DOHH2 (cell line): Measurements from ENCODE around the gene PNPLA7.

ENCODE experiments used
- H3F3A ChIP-seq: fragments of 200-600 bp; sonication (generic), shearing (Covaris generic); 2 replicates; pipeline ENCODE4 v1.6.0; 2016; ENCODE audit warnings: antibody characterized with exemption, mild to moderate bottlenecking; ENCODE audit not compliant: control insufficient read depth, insufficient read depth
- H3K27ac ChIP-seq: fragments of 200-600 bp; sonication (generic); 2 replicates; pipeline ENCODE4 v1.5.1; 2014; ENCODE audit warnings: low read depth, mild to moderate bottlenecking, low read length, moderate library complexity
- H3K27me3 ChIP-seq: fragments of 200-600 bp; sonication (generic); 2 replicates; pipeline ENCODE4 v1.6.1; 2014; ENCODE audit warnings: mild to moderate bottlenecking, low read length, mixed read lengths; ENCODE audit not compliant: control insufficient read depth
- H3K36me3 ChIP-seq: fragments of 200-600 bp; sonication (generic); 2 replicates; pipeline ENCODE4 v1.6.1; 2014; ENCODE audit warnings: mild to moderate bottlenecking, low read length, moderate library complexity, mixed read lengths; ENCODE audit not compliant: control insufficient read depth
- H3K4me1 ChIP-seq: fragments of 200-600 bp; sonication (generic); 2 replicates; pipeline ENCODE4 v1.6.1; 2014; ENCODE audit warnings: mild to moderate bottlenecking, low read length, mixed read lengths; ENCODE audit not compliant: control insufficient read depth
- H3K4me2 ChIP-seq: fragments of 200-600 bp; sonication (generic); 2 replicates; pipeline ENCODE4 v1.6.0; 2014; ENCODE audit warnings: mild to moderate bottlenecking, low read length, moderate library complexity
- H3K4me3 ChIP-seq: fragments of 200-600 bp; sonication (generic); 2 replicates; pipeline ENCODE4 v1.5.1; 2014; ENCODE audit warnings: mild to moderate bottlenecking, low read length, mixed read lengths
- H3K79me2 ChIP-seq: fragments of 200-600 bp; sonication (generic); 2 replicates; pipeline ENCODE4 v1.6.1; 2014; ENCODE audit warnings: mild to moderate bottlenecking, low read length, mixed read lengths; ENCODE audit not compliant: control insufficient read depth
- H3K9me2 ChIP-seq: fragments of 200-600 bp; sonication (generic); replicated peaks from 2 replicates; pipeline ENCODE4 v1.6.1; 2014; ENCODE audit warnings: mild to moderate bottlenecking, low read length, mixed read lengths; ENCODE audit not compliant: control insufficient read depth
- H3K9me3 ChIP-seq: fragments of 200-600 bp; sonication (generic); 2 replicates; pipeline ENCODE4 v1.6.1; 2014; ENCODE audit warnings: antibody characterized with exemption, low read length, mixed read lengths; ENCODE audit not compliant: control insufficient read depth, insufficient read depth
- H4K20me1 ChIP-seq: fragments of 200-600 bp; sonication (generic); 2 replicates; pipeline ENCODE4 v1.6.0; 2014; ENCODE audit warnings: low read depth, mild to moderate bottlenecking, antibody characterized with exemption, low read length, moderate library complexity; ENCODE audit not compliant: control insufficient read depth, insufficient read depth
- EZH2phosphoT487 ChIP-seq: fragments of 200-600 bp; sonication (generic); IDR thresholded peaks from 2 replicates; pipeline ENCODE4 v1.6.1; 2017; ENCODE audit warnings: borderline replicate concordance, mild to moderate bottlenecking, antibody characterized with exemption, low read length, moderate library complexity, mixed read lengths
- TF ChIP-seq, protein P1 (sequence below): fragments of 200-600 bp; sonication (generic); IDR thresholded peaks from one replicate; pipeline ENCODE4 v1.5.1; 2014; ENCODE audit warnings: antibody characterized with exemption, mild to moderate bottlenecking, low read depth, low read length; ENCODE audit not compliant: poor library complexity, severe bottlenecking

PNPLA7 gene

DNA sequence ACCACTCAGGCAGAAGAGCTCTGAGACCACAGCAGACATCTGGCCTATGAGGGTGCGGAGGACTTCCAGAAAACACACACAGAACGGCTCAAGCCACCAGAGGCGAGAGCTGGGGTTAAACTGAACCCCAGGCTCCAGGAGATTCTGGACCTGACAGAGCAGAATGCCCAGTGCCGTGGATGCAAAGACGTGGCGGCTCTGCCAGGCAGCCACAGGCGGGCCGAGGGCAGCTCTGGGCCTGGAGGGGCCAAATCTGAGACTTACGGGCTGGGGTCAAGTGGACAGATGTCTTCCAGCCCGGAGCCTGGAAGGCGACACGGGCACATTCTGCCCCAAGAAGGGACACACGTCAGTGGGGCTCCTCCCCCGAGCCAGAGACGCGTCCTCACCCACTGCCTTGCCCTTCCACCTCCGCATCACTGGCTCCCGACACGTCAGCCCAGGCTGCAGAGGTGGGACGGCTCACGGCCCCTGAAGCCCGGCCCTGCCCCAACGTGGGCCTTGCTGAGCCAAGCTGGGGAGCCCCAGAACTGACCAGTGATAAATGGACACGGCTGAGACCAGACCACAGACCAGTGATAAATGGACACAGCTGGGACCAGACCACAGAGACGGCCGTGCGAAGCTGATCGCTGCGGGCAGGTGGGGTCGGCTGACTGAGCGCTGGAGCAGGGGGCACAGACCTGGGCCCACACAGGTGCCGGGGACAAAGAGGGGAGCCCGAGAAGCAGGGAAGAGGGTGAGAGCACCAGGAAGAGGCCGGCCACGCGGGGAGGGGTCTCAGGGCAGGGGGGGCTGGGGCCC lies 50.1 kb downstream of the PNPLA7 start:
- H3K36me3 ChIP-seq = no peaks in the 10 kb centered on the region
- no peak overlapping the region for H3K27ac ChIP-seq
- H3K79me2 ChIP-seq = no peaks in the 10 kb centered on the region
- H3K9me3 ChIP-seq = no peaks in the 10 kb centered on the region
- no peaks in the 10 kb centered on the region for H4K20me1 ChIP-seq
- H3K27me3 ChIP-seq = no peaks in the 10 kb centered on the region
- H3K4me2 ChIP-seq = no peak overlapping the region
- peaks cover 4% of the 10 kb centered on the region; the same call in 1 of the 2 replicates for H3F3A ChIP-seq
- no peaks in the 10 kb centered on the region for H3K9me2 ChIP-seq
- H3K4me1 ChIP-seq = no peaks in the 10 kb centered on the region
- H3K4me3 ChIP-seq = no peak overlapping the region
- TF ChIP-seq, protein P1, sequence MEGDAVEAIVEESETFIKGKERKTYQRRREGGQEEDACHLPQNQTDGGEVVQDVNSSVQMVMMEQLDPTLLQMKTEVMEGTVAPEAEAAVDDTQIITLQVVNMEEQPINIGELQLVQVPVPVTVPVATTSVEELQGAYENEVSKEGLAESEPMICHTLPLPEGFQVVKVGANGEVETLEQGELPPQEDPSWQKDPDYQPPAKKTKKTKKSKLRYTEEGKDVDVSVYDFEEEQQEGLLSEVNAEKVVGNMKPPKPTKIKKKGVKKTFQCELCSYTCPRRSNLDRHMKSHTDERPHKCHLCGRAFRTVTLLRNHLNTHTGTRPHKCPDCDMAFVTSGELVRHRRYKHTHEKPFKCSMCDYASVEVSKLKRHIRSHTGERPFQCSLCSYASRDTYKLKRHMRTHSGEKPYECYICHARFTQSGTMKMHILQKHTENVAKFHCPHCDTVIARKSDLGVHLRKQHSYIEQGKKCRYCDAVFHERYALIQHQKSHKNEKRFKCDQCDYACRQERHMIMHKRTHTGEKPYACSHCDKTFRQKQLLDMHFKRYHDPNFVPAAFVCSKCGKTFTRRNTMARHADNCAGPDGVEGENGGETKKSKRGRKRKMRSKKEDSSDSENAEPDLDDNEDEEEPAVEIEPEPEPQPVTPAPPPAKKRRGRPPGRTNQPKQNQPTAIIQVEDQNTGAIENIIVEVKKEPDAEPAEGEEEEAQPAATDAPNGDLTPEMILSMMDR = no peak
- no peak for TF ChIP-seq EZH2phosphoT487

DNA sequence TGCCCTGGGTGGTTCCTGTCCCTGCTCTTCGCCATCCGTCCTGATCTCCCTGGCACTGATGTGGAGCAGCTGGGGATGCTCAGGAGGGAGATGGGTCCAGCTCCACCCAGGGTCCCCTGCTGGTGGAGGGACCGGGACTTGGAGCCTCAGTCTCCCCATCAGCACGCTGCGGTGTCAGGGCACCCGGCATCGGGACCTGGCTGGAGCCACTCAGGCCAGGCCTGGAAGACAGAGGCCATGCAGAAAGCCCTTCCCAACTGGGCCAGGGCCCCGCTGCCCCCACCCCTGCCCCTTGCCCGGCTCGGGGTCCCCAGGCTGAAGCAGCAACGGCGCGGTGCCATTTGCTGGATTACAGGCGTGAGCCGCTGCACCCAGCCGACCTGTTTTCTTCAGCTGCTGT lies 50.8 kb downstream of the PNPLA7 start:
- Histone ChIP-seq H3K4me3 (no peak overlapping the region), H3K27ac (no peak overlapping the region), H3K79me2 (no peaks in the 10 kb centered on the region), H3K36me3 (no peaks in the 10 kb centered on the region), H3K9me2 (no peaks in the 10 kb centered on the region), H3K27me3 (no peaks in the 10 kb centered on the region), H3K4me1 (no peaks in the 10 kb centered on the region), H3F3A (peaks cover 4% of the 10 kb centered on the region; the same call in 1 of the 2 replicates), H3K9me3 (no peaks in the 10 kb centered on the region), H3K4me2 (no peak overlapping the region), H4K20me1 (no peaks in the 10 kb centered on the region)
- TF ChIP-seq, protein P1 = no peak

DNA sequence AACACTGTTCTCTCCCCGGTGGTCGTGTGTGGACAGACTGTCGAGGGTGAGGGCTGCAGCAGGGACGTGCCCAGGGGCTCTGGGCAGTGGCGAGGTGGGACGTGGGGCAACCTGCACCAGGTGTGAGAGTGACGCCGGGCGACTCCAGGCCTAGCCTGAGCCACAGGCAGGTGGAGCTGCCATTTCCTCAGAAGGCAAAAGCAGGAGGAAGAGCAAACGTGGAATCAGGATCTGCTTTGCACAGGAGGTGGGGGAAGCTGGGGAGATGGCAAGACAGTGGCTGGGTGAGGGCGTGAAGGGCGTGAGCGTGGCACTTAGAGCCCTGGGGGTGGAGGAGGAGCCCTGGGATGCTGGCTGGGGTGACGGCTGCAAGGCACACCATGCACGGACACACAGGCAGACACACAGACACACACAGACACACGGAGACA lies 51.5 kb downstream of the PNPLA7 start:
- Histone ChIP-seq H3K4me2 (no peak overlapping the region), H3K9me2 (no peaks in the 10 kb centered on the region), H3K4me3 (no peak overlapping the region), H3K79me2 (no peaks in the 10 kb centered on the region), H3K27me3 (no peaks in the 10 kb centered on the region), H4K20me1 (no peaks in the 10 kb centered on the region), H3F3A (peaks cover 1% of the 10 kb centered on the region; the same call in 1 of the 2 replicates), H3K36me3 (no peaks in the 10 kb centered on the region), H3K27ac (no peak overlapping the region), H3K9me3 (no peaks in the 10 kb centered on the region), H3K4me1 (no peaks in the 10 kb centered on the region)
- no peak for TF ChIP-seq EZH2phosphoT487
- TF ChIP-seq, protein P1 = no peak
